HepG2 (cell line): ENCODE measurements around the gene PRKAG3. TPM values are rescaled to one million over a fixed set of nuclear protein-coding genes. Genes with fewer than 3 reads are reported as not detected.

Source experiments
- ATAC-seq: fragments of 200-7000 bp; cut with Tn5 transposase; 3 replicates; pipeline ENCODE4 v1.9.1; 2020; ENCODE audit warnings: mild to moderate bottlenecking, moderate library complexity
- BruUV-seq: library from RNA; stranded (reverse); fragments of 400-500 nt; replicated peaks from 2 replicates; lab custom pipeline; 2021; lab: Mats Ljungman, UMichigan
- CTCF ChIA-PET: fragments of 300-600 bp; formaldehyde crosslinking; extraction: SDS; loops from one replicate; lab custom pipeline; 2021; ENCODE audit warnings: low total read pairs, inconsistent platforms, low intra/inter-chr PET ratio; lab: Yijun Ruan, JAX
- POLR2A ChIA-PET: fragments of 350-600 bp; sonication (Branson Sonifier 250); formaldehyde crosslinking; loops from one replicate; lab custom pipeline; 2020; ENCODE audit warnings: antibody characterized with exemption, inconsistent platforms; lab: Yijun Ruan, JAX
- DNase-seq: peaks from one replicate; pipeline ENCODE4 v3.0.0-alpha.2; 2015; ENCODE audit warnings: low spot score
- FAIRE-seq: peaks from 3 replicates; lab custom pipeline; 2011; peaks lifted over from hg19 to GRCh38; lab: Jason Lieb, UNC
- H2AFZ ChIP-seq: one replicate; pipeline ENCODE4 v1.6.1; 2011; ENCODE audit warnings: low read length, inconsistent platforms
- H3K27ac ChIP-seq: fragments of 300-600 bp; 3 replicates; pipeline ENCODE4 v1.8.0; 2011; ENCODE audit warnings: mixed run types, mild to moderate bottlenecking, mixed read lengths, low read length, inconsistent platforms; ENCODE audit not compliant: insufficient read depth; ENCODE audit errors: extremely low read length
- H3K27me3 ChIP-seq, 2 experiments: fragments of 200-600 bp in 1 of 2; 2 replicates in 1 of 2; 3 replicates in 1 of 2; pipeline versions ENCODE4 v1.6.0 to v1.8.0; 2011; ENCODE audit warnings: low read length in 2 of 2, mild to moderate bottlenecking in 2 of 2, moderate library complexity in 2 of 2, inconsistent platforms in 1 of 2; ENCODE audit not compliant: insufficient read depth in 2 of 2, control insufficient read depth in 1 of 2
- H3K36me3 ChIP-seq, 2 experiments: fragments of 200-600 bp in 1 of 2; replicated peaks in 1 of 2; 2 replicates in 1 of 2; 3 replicates in 1 of 2; pipeline versions ENCODE4 v1.5.1 to v1.8.0; 2011; ENCODE audit warnings: low read length in 2 of 2, inconsistent platforms in 1 of 2; ENCODE audit not compliant: insufficient read depth in 2 of 2, control insufficient read depth in 1 of 2
- H3K4me1 ChIP-seq: 2 replicates; pipeline ENCODE4 v1.5.1; 2012; ENCODE audit warnings: low read length, inconsistent platforms; ENCODE audit not compliant: insufficient read depth
- H3K4me2 ChIP-seq: 2 replicates; pipeline ENCODE4 v1.6.0; 2011; ENCODE audit warnings: low read depth, low read length, inconsistent platforms
- H3K4me3 ChIP-seq, 3 experiments: fragments of 200-600 bp in 1 of 3; sonication (generic), shearing (Covaris generic) in 1 of 3; replicated peaks in 1 of 3; 2 replicates each; pipeline ENCODE4 v1.5.1; 2011 to 2016; ENCODE audit warnings: low read length in 3 of 3, inconsistent platforms in 2 of 3, low read depth in 2 of 3, mild to moderate bottlenecking in 2 of 3, control low read depth in 1 of 3, mixed read lengths in 1 of 3; ENCODE audit not compliant: insufficient read depth in 1 of 3
- H3K79me2 ChIP-seq: one replicate; pipeline ENCODE4 v1.6.1; 2011; ENCODE audit warnings: low read length, inconsistent platforms; ENCODE audit not compliant: insufficient read depth
- H3K9ac ChIP-seq: 2 replicates; pipeline ENCODE4 v1.6.0; 2011; ENCODE audit warnings: mild to moderate bottlenecking, low read depth, low read length, inconsistent platforms; ENCODE audit not compliant: insufficient read depth
- H3K9me3 ChIP-seq: 2 replicates; pipeline ENCODE4 v1.5.1; 2012; ENCODE audit warnings: mild to moderate bottlenecking, low read length
- H4K20me1 ChIP-seq: 2 replicates; pipeline ENCODE4 v1.6.0; 2011; ENCODE audit warnings: inconsistent platforms, mild to moderate bottlenecking, low read length, moderate library complexity; ENCODE audit not compliant: insufficient read depth
- ASH2L ChIP-seq: fragments of 300-600, 200-600 bp; sonication (generic); IDR thresholded peaks from 2 replicates; pipeline ENCODE4 v1.7.0; 2017; ENCODE audit warnings: low read depth, mild to moderate bottlenecking, moderate library complexity, mixed read lengths, low read length; ENCODE audit not compliant: insufficient read length
- ATAD3A ChIP-seq: sonication (generic); formaldehyde crosslinking; IDR thresholded peaks from 2 replicates; pipeline ENCODE4 v1.4.0; 2020; ENCODE audit warnings: missing genetic modification reagents
- BRCA1 ChIP-seq: sonication (generic); formaldehyde crosslinking; IDR thresholded peaks from 2 replicates; pipeline ENCODE4 v1.4.0; 2020; ENCODE audit warnings: missing genetic modification reagents
- KMT2B ChIP-seq: IDR thresholded peaks from 2 replicates; pipeline ENCODE4 v1.6.1; 2016; ENCODE audit warnings: missing genetic modification reagents, missing compliant biosample characterization
- MATR3 ChIP-seq: sonication (generic); formaldehyde crosslinking; IDR thresholded peaks from 2 replicates; pipeline ENCODE4 v1.4.0; 2020; ENCODE audit warnings: missing genetic modification reagents
- SIN3A ChIP-seq: IDR thresholded peaks from 2 replicates; pipeline ENCODE4 v1.6.1; 2011; ENCODE audit warnings: low read depth, mild to moderate bottlenecking, control low read depth, low read length, borderline replicate concordance
- ZFP91 ChIP-seq: sonication (generic); formaldehyde crosslinking; IDR thresholded peaks from 2 replicates; pipeline ENCODE4 v1.9.0; 2022; ENCODE audit warnings: missing genetic modification reagents, mild to moderate bottlenecking, borderline replicate concordance
- ZNF230 ChIP-seq: sonication (generic); formaldehyde crosslinking; IDR thresholded peaks from 2 replicates; pipeline ENCODE4 v1.4.0; 2020; ENCODE audit warnings: mild to moderate bottlenecking, missing genetic modification reagents
- ZNF331 ChIP-seq: sonication (generic); formaldehyde crosslinking; IDR thresholded peaks from 2 replicates; pipeline ENCODE4 v1.4.0; 2020; ENCODE audit warnings: missing genetic modification reagents
- ZNF430 ChIP-seq: sonication (generic); formaldehyde crosslinking; IDR thresholded peaks from 2 replicates; pipeline ENCODE4 v1.9.0; 2021; ENCODE audit warnings: mild to moderate bottlenecking, missing genetic modification reagents
- ZNF431 ChIP-seq: sonication (generic); formaldehyde crosslinking; IDR thresholded peaks from 2 replicates; pipeline ENCODE4 v1.9.0; 2022; ENCODE audit warnings: missing genetic modification reagents, low read depth, mild to moderate bottlenecking, borderline replicate concordance
- ZNF790 ChIP-seq: sonication (generic); formaldehyde crosslinking; IDR thresholded peaks from 2 replicates; pipeline ENCODE4 v1.8.0; 2022; ENCODE audit warnings: missing genetic modification reagents, mild to moderate bottlenecking, borderline replicate concordance
- ZNF800 ChIP-seq: sonication (generic); formaldehyde crosslinking; IDR thresholded peaks from 2 replicates; pipeline ENCODE4 v1.4.0; 2020; ENCODE audit warnings: missing genetic modification reagents
- WGBS: methylation state at CpG from one replicate; pipeline ENCODE4 v1.1.6; 2017; ENCODE audit warnings: low lambda C conversion rate; 5-methylcytosine and 5-hydroxymethylcytosine counted together
- in situ Hi-C: cut with HindIII; loops from 2 replicates; pipeline ENCODE4 v1.10.0; 2017; ENCODE audit warnings: low pct_unique_long_range_greater_than_20kb; ENCODE audit not compliant: extremely low pct_ligation_motif_present
- intact Hi-C: fragments of 100-400 bp; cut with micrococcal nuclease; formaldehyde crosslinking; loops from one replicate; pipeline ENCODE4 v1.10.0; 2022; ENCODE audit not compliant: unreplicated experiment
- polyA plus RNA-seq, 8 experiments: library from polyadenylated mRNA; depleted of rRNA in 3 of 8; stranded (reverse) in 7 of 8; unstranded in 1 of 8; fragments of >200 nt; fragmentation: Illumina TruSeq in 4 of 8; extraction: Trizol in 4 of 8; gene quantifications; 2 replicates each; pipeline versions ENCODE4 v1.2.1 to v1.2.3, GENCODE V29; 2011 to 2016; ENCODE audit warnings: low read depth in 4 of 8, missing spikeins in 1 of 8, mixed read lengths in 1 of 8; ENCODE audit not compliant: insufficient read depth in 1 of 8
- total RNA-seq, 5 experiments: library from RNA; depleted of rRNA; stranded (reverse); fragments of >200 nt; fragmentation: Illumina TruSeq; extraction: Trizol; gene quantifications; 2 replicates each; pipeline ENCODE4 v1.2.3, GENCODE V29; 2016; ENCODE audit warnings: low read depth in 1 of 5
- TF ChIP-seq, protein P1 (sequence below): sonication (generic); formaldehyde crosslinking; IDR thresholded peaks from 2 replicates; pipeline ENCODE4 v1.4.0; 2020; ENCODE audit warnings: mild to moderate bottlenecking, missing genetic modification reagents

Gene PRKAG3
- total and polyA plus RNA-seq, 2 of the 13 experiments (the other 11 are each of a cell fraction or from before 2014, with no cell fraction given): not detected

- no peak for TF ChIP-seq ATAD3A (CRISPR knock-in tag)
- peak; percentile 71; the same call in 1 of the 2 replicates for TF ChIP-seq ZNF230 (CRISPR knock-in tag)
- TF ChIP-seq MATR3 (CRISPR knock-in tag): no peak
- no peak for TF ChIP-seq ZNF431 (CRISPR knock-in tag)
- TF ChIP-seq ZNF800: peak; percentile 69; the same call in 1 of the 2 replicates
- no peak for TF ChIP-seq ZNF430 (CRISPR knock-in tag)
- TF ChIP-seq ZFP91 (CRISPR knock-in tag): 0 out of 2 replicates have a peak, but pooled peaks have one; percentile 22
- TF ChIP-seq ZNF790: no peak
- no peak for TF ChIP-seq ZNF331 (CRISPR knock-in tag)
These were observed 21.5 kb upstream of the PRKAG3 start (continued) for GRCh38 chr2:218852911-218853667.

- H3K4me3 ChIP-seq: no peak overlapping the region
- 7% methylated on average over 3 of the region's 3 CpGs for WGBS
- H3K9me3 ChIP-seq: no peaks in the 10 kb centered on the region
- peaks cover 40% of the 10 kb centered on the region for H3K4me1 ChIP-seq
- ATAC-seq: no peak
- intact Hi-C loops (no loop called here), in situ Hi-C loops (no loop called here)
- no peaks in the 10 kb centered on the region; the same call in 1 of the 2 replicates for H4K20me1 ChIP-seq
- ChIA-PET CTCF (no interaction called here), POLR2A (no interaction called here)
- no peak for FAIRE-seq
- DNase-seq: no peak
- H3K4me2 ChIP-seq: no peak overlapping the region
- no TSS peak for BruUV-seq
- no peaks in the 10 kb centered on the region for H3K79me2 ChIP-seq
- no peak overlapping the region for H3K27ac ChIP-seq
- H3K27me3 ChIP-seq: peaks cover 4 to 58% of the 10 kb centered on the region in 2 experiments; a peak in 4 of 5 replicates
- H3K9ac ChIP-seq: no peak overlapping the region
- no peaks in the 10 kb centered on the region for H3K36me3 ChIP-seq
- no peak overlapping the region for H2AFZ ChIP-seq
- no peak for TF ChIP-seq SIN3A
- no peak for TF ChIP-seq BRCA1
- TF ChIP-seq, protein P1, sequence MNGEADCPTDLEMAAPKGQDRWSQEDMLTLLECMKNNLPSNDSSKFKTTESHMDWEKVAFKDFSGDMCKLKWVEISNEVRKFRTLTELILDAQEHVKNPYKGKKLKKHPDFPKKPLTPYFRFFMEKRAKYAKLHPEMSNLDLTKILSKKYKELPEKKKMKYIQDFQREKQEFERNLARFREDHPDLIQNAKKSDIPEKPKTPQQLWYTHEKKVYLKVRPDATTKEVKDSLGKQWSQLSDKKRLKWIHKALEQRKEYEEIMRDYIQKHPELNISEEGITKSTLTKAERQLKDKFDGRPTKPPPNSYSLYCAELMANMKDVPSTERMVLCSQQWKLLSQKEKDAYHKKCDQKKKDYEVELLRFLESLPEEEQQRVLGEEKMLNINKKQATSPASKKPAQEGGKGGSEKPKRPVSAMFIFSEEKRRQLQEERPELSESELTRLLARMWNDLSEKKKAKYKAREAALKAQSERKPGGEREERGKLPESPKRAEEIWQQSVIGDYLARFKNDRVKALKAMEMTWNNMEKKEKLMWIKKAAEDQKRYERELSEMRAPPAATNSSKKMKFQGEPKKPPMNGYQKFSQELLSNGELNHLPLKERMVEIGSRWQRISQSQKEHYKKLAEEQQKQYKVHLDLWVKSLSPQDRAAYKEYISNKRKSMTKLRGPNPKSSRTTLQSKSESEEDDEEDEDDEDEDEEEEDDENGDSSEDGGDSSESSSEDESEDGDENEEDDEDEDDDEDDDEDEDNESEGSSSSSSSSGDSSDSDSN (CRISPR knock-in tag): no peak
- TF ChIP-seq KMT2B: no peak
- no peak for TF ChIP-seq ASH2L
These were observed 19.7 kb upstream of the PRKAG3 start for GRCh38 chr2:218851286-218851685.
